GM13976 (cell line): ENCODE data around the gene ARHGEF10L.
"Not testable (repeated sequence)": the region's sequence is repeated elsewhere in the genome, so short reads cannot be mapped to it uniquely, and the experiment has no call there.

Experiments used
- DNase-seq: peaks from one replicate; pipeline ENCODE4 v3.0.0; 2012; ENCODE audit warnings: low spot score
- CTCF ChIP-seq: IDR thresholded peaks from 2 replicates; pipeline ENCODE4 v1.5.1; 2012; ENCODE audit warnings: borderline replicate concordance, mild to moderate bottlenecking; ENCODE audit not compliant: insufficient read depth; ENCODE audit errors: extremely low read depth, missing control alignments, control extremely low read depth
- in situ Hi-C: fragments of 300-500 bp; cut with MboI; formaldehyde crosslinking; loops from one replicate; pipeline ENCODE4 v1.12.0; 2022; ENCODE audit warnings: low sequenced_read_pairs, mixed read lengths, inconsistent platforms; ENCODE audit not compliant: unreplicated experiment

Gene ARHGEF10L

DNA sequence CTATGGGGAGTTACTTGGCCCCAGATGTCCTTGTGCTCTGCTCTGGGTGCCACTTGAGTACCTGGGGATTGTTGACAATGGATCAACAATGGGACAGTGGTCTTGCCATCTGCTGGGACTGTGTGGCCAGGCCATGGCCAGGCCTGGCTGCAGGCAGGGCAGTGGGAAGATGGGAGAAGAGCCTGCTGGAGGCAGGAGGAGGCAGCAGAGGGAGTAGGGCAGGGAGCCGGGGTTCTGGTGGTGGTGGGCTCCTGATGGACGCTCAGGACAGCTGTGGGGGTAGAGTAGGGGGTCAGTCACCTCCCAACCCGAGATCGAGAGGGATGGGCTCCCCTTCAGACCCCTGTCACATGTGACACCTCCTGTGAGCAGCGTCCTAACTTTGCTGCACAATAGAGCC is 81.0 kb downstream of the ARHGEF10L start:
- in situ Hi-C loops, result no loop called here
- DNase-seq, result no peak
- TF ChIP-seq CTCF, result no peak

DNA sequence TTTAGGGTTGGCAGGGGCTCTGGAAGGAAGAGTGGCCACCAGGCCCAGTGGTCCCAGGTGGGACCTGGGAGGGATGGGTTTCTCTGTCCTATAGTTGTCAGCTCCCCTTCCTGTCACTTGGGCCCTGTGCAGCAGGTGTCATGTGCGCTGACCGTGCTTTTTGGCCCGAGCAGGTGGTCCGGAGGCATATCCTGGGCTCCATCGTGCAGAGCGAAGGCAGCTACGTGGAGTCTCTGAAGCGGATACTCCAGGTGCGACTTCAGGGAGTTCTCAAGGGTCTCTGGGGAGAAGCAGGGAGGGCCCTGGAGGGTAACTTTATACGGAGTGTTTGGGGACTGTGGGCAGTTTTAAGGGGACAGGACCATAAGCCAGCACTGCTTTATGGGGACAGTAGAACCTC is 82.2 kb downstream of the ARHGEF10L start:
- in situ Hi-C loops, result no loop called here
- TF ChIP-seq CTCF, result no peak
- no peak for DNase-seq

- no peak for TF ChIP-seq CTCF
- DNase-seq, result no peak
- in situ Hi-C loops, result no loop called here
Measured at GRCh38 chr1:17622823-17623222, 83.3 kb downstream of the ARHGEF10L start.

DNA sequence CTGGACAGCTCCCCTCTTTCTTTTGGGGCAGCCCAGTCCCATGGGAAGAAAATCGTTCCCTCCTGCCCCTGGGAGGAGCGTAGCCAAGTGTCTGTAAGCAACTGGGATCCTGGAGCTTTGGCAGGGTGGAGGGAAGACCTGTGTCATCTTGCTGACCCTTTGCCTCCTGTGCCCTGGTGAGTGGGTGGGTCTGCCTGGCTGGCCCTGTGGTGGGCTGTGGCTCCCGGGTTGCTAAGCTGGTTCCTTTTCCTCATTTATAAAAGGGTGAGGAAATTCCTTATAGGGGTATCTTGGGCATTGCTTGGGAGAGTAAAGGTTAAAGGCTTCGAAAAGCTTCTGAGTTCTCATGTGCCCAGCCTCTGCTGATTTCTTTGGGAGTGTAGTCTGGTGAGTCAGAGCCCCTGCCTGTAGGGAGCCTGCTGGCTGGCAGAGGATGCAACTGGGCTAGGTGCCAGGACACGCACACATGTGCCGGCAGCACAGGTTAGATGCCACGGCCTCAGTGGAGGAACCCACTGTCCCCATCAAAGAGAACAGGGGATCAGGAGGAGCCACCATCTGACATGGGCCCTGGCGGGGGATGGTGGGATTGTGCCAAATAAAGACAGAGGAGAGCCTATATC is 85.2 kb downstream of the ARHGEF10L start:
- in situ Hi-C loops, result no loop called here
- TF ChIP-seq CTCF, result no peak
- no peak for DNase-seq

GRCh38 chr1:17627239-17628052 is 87.9 kb downstream of the ARHGEF10L start:
- DNase-seq, result no peak
- no peak for TF ChIP-seq CTCF
- in situ Hi-C loops, result no loop called here

- DNase-seq, in situ Hi-C loops: not testable (repeated sequence)
Measured at GRCh38 chr1:17629046-17629445, 89.5 kb downstream of the ARHGEF10L start.

GRCh38 chr1:17629460-17629859 is 90.0 kb downstream of the ARHGEF10L start:
- in situ Hi-C loops, result no loop called here
- DNase-seq, result no peak
- no peak for TF ChIP-seq CTCF
